BLaER1 treated with 17β-estradiol and CSF1 and Interleukin-3, amounts not matched to agents 10 nM and 100 nM (cell line): ENCODE data around the gene DYNC1H1.
"Not testable (repeated sequence)": the region's sequence is repeated elsewhere in the genome, so short reads cannot be mapped to it uniquely, and the experiment has no call there.

Source experiments
- H3K27ac ChIP-seq, 11 experiments: shearing (Covaris generic); formaldehyde crosslinking; 2 replicates each; pipeline ENCODE4 v1.8.1; 2022
- H3K27me3 ChIP-seq, 11 experiments: shearing (Covaris generic); formaldehyde crosslinking; 2 replicates each; pipeline ENCODE4 v1.8.1; 2022
- H3K36me3 ChIP-seq, 11 experiments: shearing (Covaris generic); formaldehyde crosslinking; 2 replicates each; pipeline ENCODE4 v1.8.1; 2022
- H3K4me1 ChIP-seq, 10 experiments: shearing (Covaris generic); formaldehyde crosslinking; 2 replicates each; pipeline ENCODE4 v1.8.1; 2022
- H3K4me2 ChIP-seq, 11 experiments: shearing (Covaris generic); formaldehyde crosslinking; 2 replicates each; pipeline ENCODE4 v1.8.1; 2022
- H3K4me3 ChIP-seq, 10 experiments: shearing (Covaris generic); formaldehyde crosslinking; 2 replicates each; pipeline ENCODE4 v1.8.1; 2022
- H3K9ac ChIP-seq, 11 experiments: shearing (Covaris generic); formaldehyde crosslinking; 2 replicates each; pipeline ENCODE4 v1.8.1; 2022
- H3K9me3 ChIP-seq, 11 experiments: shearing (Covaris generic); formaldehyde crosslinking; replicated peaks in 1 of 11; 2 replicates each; pipeline ENCODE4 v1.8.1; 2022
- H4K20me1 ChIP-seq, 11 experiments: shearing (Covaris generic); formaldehyde crosslinking; 2 replicates each; pipeline ENCODE4 v1.8.1; 2022
- Cebpa-rat ChIP-seq, 11 experiments: shearing (Covaris generic); IDR thresholded peaks; 2 replicates each; pipeline ENCODE4 v1.8.1; 2022

Gene DYNC1H1

DNA sequence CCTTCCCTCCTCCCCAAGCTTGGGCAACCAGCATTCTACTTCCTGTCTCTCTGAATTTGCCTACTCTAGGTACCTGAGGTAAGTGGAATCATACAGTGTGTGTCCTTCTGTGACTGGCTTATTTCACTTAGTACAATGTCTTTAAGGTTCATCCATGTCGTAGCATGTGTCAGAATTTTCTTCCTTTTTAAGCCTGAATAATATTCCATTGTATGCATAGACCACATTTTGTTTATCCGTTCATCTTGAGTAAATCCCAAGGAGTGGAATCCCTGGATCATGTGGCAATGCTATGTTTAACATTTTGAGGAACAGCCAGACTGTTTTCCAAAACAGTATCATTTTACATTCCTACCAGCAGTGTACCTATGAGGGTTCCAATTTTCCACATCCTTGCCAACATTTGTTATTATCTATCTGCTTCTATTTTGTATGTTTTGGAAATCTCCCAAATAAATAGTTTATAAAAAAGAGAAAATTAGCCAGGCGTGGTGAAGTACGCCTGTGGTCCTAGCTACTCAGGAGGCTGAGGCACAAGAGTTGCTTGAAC lies 110.1 kb downstream of the DYNC1H1 start:
- H3K9me3 ChIP-seq: no peaks in the 10 kb centered on the region; a peak in 1 of 22 replicates
- peaks cover 2 to 41% (median 29%) of the 10 kb centered on the region in 11 experiments; a peak in 21 of 22 replicates for H4K20me1 ChIP-seq
- no peak overlapping the region for H3K9ac ChIP-seq
- no peak overlapping the region for H3K27ac ChIP-seq
- no peaks in the 10 kb centered on the region for H3K27me3 ChIP-seq
- H3K36me3 ChIP-seq: peaks cover 12 to 56% (median 42%) of the 10 kb centered on the region in 11 experiments
- H3K4me1 ChIP-seq: peaks cover 10 to 47% (median 29%) of the 10 kb centered on the region in 10 experiments; a peak in 18 of 20 replicates
- no peak overlapping the region for H3K4me2 ChIP-seq
- no peak for TF ChIP-seq Cebpa-rat (IDR thresholded peaks at IDR 0.05)
- H3K4me3 ChIP-seq: no peak overlapping the region

- no peak for TF ChIP-seq Cebpa-rat (IDR thresholded peaks at IDR 0.05)
- Histone ChIP-seq H3K4me3 (no peak overlapping the region), H3K4me1 (peaks cover 10 to 54% (median 29%) of the 10 kb centered on the region in 10 experiments; a peak in 18 of 20 replicates), H3K36me3 (peaks cover 19 to 63% (median 48%) of the 10 kb centered on the region in 11 experiments), H3K9ac (no peak overlapping the region), H3K4me2 (no peak overlapping the region), H3K27me3 (no peaks in the 10 kb centered on the region), H4K20me1 (peaks cover 9 to 48% (median 36%) of the 10 kb centered on the region in 11 experiments; a peak in 21 of 22 replicates), H3K9me3 (no peaks in the 10 kb centered on the region), H3K27ac (no peak overlapping the region)
Observed at GRCh38 chr14:102075155-102075554, 110.8 kb downstream of the DYNC1H1 start.

- 0 out of 22 replicates have a peak overlapping the region, but pooled peaks of 1 of the 11 experiments have one; percentile 6 for H3K9ac ChIP-seq
- H3K4me3 ChIP-seq: no peak overlapping the region
- peak overlapping the region in 5 of 11 experiments; percentile 10 to 63 (median 50); a peak in 8 of 22 replicates for H3K4me2 ChIP-seq
- peaks cover 31 to 70% (median 58%) of the 10 kb centered on the region in 11 experiments; a peak in 21 of 22 replicates for H4K20me1 ChIP-seq
- H3K4me1 ChIP-seq: peaks cover 12 to 61% (median 37%) of the 10 kb centered on the region in 10 experiments
- no peaks in the 10 kb centered on the region for H3K27me3 ChIP-seq
- H3K36me3 ChIP-seq: peaks cover 41 to 85% (median 70%) of the 10 kb centered on the region in 11 experiments
- no peaks in the 10 kb centered on the region for H3K9me3 ChIP-seq
- peak overlapping the region in 9 of 11 experiments; percentile 8 to 59 (median 22); a peak in 13 of 22 replicates for H3K27ac ChIP-seq
- TF ChIP-seq Cebpa-rat (IDR thresholded peaks at IDR 0.05): no peak
Observed at GRCh38 chr14:102077382-102077709, 113.0 kb downstream of the DYNC1H1 start.

DNA sequence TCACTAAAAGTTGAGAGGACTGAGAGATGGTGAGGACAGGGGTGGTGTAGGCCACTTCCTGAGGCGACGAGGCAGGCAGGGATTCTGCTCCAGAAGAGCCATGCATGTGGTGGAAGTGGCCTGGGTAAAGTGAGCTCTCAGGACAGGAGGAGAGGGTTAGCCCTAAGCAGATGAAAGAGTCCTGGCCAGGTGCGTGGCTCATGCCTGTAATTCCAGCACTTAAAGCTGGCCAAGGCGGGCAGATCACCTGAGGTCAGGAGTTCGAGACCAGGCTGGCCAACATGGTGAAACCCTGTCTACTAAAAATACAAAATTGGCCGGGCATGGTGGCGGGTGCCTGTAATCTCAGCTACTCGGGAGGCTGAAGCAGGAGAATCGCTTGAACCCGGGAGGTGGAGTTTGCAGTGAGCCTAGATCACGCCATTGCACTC lies 114.0 kb downstream of the DYNC1H1 start:
- H3K4me3 ChIP-seq, H3K9me3 ChIP-seq, H3K27ac ChIP-seq, H3K9ac ChIP-seq, H3K27me3 ChIP-seq: not testable (repeated sequence)
- H3K4me1 ChIP-seq: peaks cover 22 to 69% (median 46%) of the 10 kb centered on the region in 10 experiments
- H3K4me2 ChIP-seq: 0 out of 22 replicates have a peak overlapping the region, but pooled peaks of 1 of the 11 experiments have one; percentile 5
- peaks cover 41 to 80% (median 68%) of the 10 kb centered on the region in 11 experiments; a peak in 21 of 22 replicates for H4K20me1 ChIP-seq
- H3K36me3 ChIP-seq: peaks cover 51 to 95% (median 81%) of the 10 kb centered on the region in 11 experiments

- H3K9ac ChIP-seq: no peak overlapping the region
- H3K27ac ChIP-seq: no peak overlapping the region
- peaks cover 29 to 76% (median 53%) of the 10 kb centered on the region in 10 experiments for H3K4me1 ChIP-seq
- H3K9me3 ChIP-seq: no peaks in the 10 kb centered on the region; a peak in 1 of 22 replicates
- H3K36me3 ChIP-seq: peaks cover 58 to 95% (median 88%) of the 10 kb centered on the region in 11 experiments
- 0 out of 20 replicates have a peak overlapping the region, but pooled peaks of 1 of the 10 experiments have one; percentile 95 for H3K4me3 ChIP-seq
- no peak for TF ChIP-seq Cebpa-rat (IDR thresholded peaks at IDR 0.05)
- peak overlapping the region in 2 of 11 experiments; percentile 11 to 97; a peak in 2 of 22 replicates for H3K4me2 ChIP-seq
- no peaks in the 10 kb centered on the region for H3K27me3 ChIP-seq
- H4K20me1 ChIP-seq: peaks cover 48 to 87% (median 75%) of the 10 kb centered on the region in 11 experiments
Observed at GRCh38 chr14:102078831-102079699, 114.7 kb downstream of the DYNC1H1 start.

GRCh38 chr14:102079700-102079979 lies 115.3 kb downstream of the DYNC1H1 start:
- peak overlapping the region in 3 of 11 experiments; percentile 11 to 97 (median 13); a peak in 2 of 22 replicates for H3K4me2 ChIP-seq
- H3K27ac ChIP-seq: no peak overlapping the region
- H4K20me1 ChIP-seq: peaks cover 54 to 89% (median 81%) of the 10 kb centered on the region in 11 experiments
- peaks cover 35 to 81% (median 59%) of the 10 kb centered on the region in 10 experiments for H3K4me1 ChIP-seq
- H3K27me3 ChIP-seq: no peaks in the 10 kb centered on the region
- H3K36me3 ChIP-seq: peaks cover 64 to 95% (median 89%) of the 10 kb centered on the region in 11 experiments
- 0 out of 20 replicates have a peak overlapping the region, but pooled peaks of 1 of the 10 experiments have one; percentile 95 for H3K4me3 ChIP-seq
- TF ChIP-seq Cebpa-rat (IDR thresholded peaks at IDR 0.05): no peak
- no peak overlapping the region for H3K9ac ChIP-seq
- no peaks in the 10 kb centered on the region; a peak in 1 of 22 replicates for H3K9me3 ChIP-seq

DNA sequence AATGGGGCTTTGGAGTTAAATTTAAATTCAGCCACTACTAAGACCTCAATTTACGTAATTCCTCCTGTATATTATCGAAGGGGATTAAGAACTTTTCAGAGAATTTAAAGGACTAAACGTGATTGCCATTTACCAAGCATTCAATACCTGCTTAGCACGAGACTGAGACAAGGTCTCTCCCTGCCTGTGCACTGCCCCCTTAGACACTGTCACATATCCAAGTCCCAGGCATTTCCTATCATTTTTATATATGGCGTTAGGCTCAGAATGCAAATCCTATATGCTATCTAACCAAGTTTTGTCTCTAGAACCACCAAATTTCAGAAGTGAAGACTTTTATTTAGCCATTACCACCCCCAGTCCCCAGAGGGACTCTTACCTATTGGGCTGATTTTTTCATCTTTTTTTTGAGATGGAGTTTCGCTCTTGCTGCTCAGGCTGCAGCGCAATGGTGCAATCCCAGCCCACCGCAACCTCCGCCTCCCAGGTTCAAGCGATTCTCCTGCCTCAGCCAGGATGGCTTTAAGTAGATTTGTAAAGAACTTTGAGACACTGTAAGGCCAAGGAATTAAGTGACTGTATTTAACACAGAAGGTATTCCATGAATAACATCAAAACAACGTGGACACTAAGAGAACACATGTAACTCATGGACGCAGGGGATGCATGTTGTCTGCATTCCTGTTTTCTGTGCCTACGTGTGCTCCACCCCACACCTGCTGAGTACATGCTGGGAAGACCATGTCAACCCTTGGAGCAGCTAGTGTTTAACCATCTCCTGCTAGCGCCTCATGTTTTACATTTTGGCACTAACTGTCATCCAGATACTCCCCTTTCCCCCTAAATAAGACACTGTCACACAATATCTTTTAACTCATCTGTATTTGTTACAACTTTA lies 116.1 kb downstream of the DYNC1H1 start:
- H4K20me1 ChIP-seq: peaks cover 62 to 90% (median 87%) of the 10 kb centered on the region in 11 experiments
- peak overlapping the region in 8 of 11 experiments; percentile 88 to 99 (median 96); a peak in 12 of 22 replicates for H3K4me2 ChIP-seq
- H3K4me3 ChIP-seq: peak overlapping the region in 2 of 10 experiments; percentile 95 to 96; a peak in 2 of 20 replicates
- H3K36me3 ChIP-seq: peaks cover 71 to 96% (median 92%) of the 10 kb centered on the region in 11 experiments
- no peak for TF ChIP-seq Cebpa-rat (IDR thresholded peaks at IDR 0.05)
- H3K4me1 ChIP-seq: peaks cover 39 to 89% (median 67%) of the 10 kb centered on the region in 10 experiments
- H3K9ac ChIP-seq: peak overlapping the region in 1 of 11 experiments; percentile 16; a peak in 6 of 22 replicates
- H3K27ac ChIP-seq: no peak overlapping the region
- peaks cover 0 to 2% (median 0%) of the 10 kb centered on the region in 11 experiments; a peak in 1 of 22 replicates for H3K9me3 ChIP-seq
- H3K27me3 ChIP-seq: no peaks in the 10 kb centered on the region
